ENCODE data around the gene TAS2R7. TPM values are rescaled to one million over a fixed set of nuclear protein-coding genes. Genes with fewer than 3 reads are reported as not detected.

Gene TAS2R7
- total and polyA plus RNA-seq, 11 donors, result not detected

GRCh38 chr12:10842862-10843261, 40.4 kb upstream of the TAS2R7 start:
- Histone ChIP-seq H3K4me3 (no peak overlapping the region), H3K27ac (no peak overlapping the region), H3K4me1 (no peaks in the 10 kb centered on the region), H3K27me3 (no peaks in the 10 kb centered on the region), H3K36me3 (peaks cover 0 to 49% (median 5%) of the 10 kb centered on the region in 9 donors), H3K9me3 (peaks cover 0 to 3% (median 0%) of the 10 kb centered on the region in 12 donors)
- ATAC-seq (no peak), DNase-seq (no peak)
- intact Hi-C loops (cut with DNase I), result no loop called here
- TF ChIP-seq CTCF (IDR thresholded peaks at IDR 0.05) (no peak), POLR2A (IDR thresholded peaks at IDR 0.05) (no peak)
- WGBS, 4 donors, result 92 to 99% (median 96%) methylated on average over 2 of the region's 2 CpGs

- no peak for ATAC-seq
- TF ChIP-seq CTCF (IDR thresholded peaks at IDR 0.05), result no peak
- no peak for TF ChIP-seq POLR2A (IDR thresholded peaks at IDR 0.05)
- Histone ChIP-seq H3K36me3 (peaks cover 0 to 16% (median 0%) of the 10 kb centered on the region in 9 donors), H3K27ac (no peak overlapping the region), H3K4me1 (no peaks in the 10 kb centered on the region), H3K27me3 (no peaks in the 10 kb centered on the region), H3K4me3 (no peak overlapping the region), H3K9me3 (peaks cover 0 to 15% (median 0%) of the 10 kb centered on the region in 12 donors)
- no peak for DNase-seq
- intact Hi-C loops (cut with DNase I), result no loop called here
- 83 to 91% (median 88%) methylated on average over 3 of the region's 3 CpGs for WGBS, 4 donors
These were observed 36.0 kb upstream of the TAS2R7 start for GRCh38 chr12:10838461-10838860.

GRCh38 chr12:10829994-10830393, 27.6 kb upstream of the TAS2R7 start:
- no peak for ATAC-seq
- Histone ChIP-seq H3K36me3 (no peaks in the 10 kb centered on the region), H3K27me3 (no peaks in the 10 kb centered on the region), H3K9me3 (no peaks in the 10 kb centered on the region), H3K4me1 (no peaks in the 10 kb centered on the region), H3K4me3 (no peak overlapping the region), H3K27ac (no peak overlapping the region)
- DNase-seq, result no peak
- intact Hi-C loops (cut with DNase I), result no loop called here
- TF ChIP-seq POLR2A (IDR thresholded peaks at IDR 0.05) (no peak), CTCF (IDR thresholded peaks at IDR 0.05) (no peak)
- WGBS, 4 donors, result 90 to 99% (median 97%) methylated on average over 1 of the region's 1 CpG

- H3K36me3 ChIP-seq, result no peaks in the 10 kb centered on the region
- no peak for ATAC-seq
- 88 to 95% (median 92%) methylated on average over 3 of the region's 3 CpGs for WGBS, 4 donors
- no peaks in the 10 kb centered on the region for H3K27me3 ChIP-seq
- H3K9me3 ChIP-seq, result no peaks in the 10 kb centered on the region
- no peak within 1 kb of the TSS for H3K4me3 ChIP-seq
- TF ChIP-seq POLR2A (IDR thresholded peaks at IDR 0.05), result no peak
- TF ChIP-seq CTCF (IDR thresholded peaks at IDR 0.05), result no peak
- H3K27ac ChIP-seq, result no peak within 1 kb of the TSS
- H3K4me1 ChIP-seq, result no peaks in the 10 kb centered on the region
- no peak for DNase-seq
- intact Hi-C loops (cut with DNase I), result no loop called here
These were observed 23.8 kb upstream of the TAS2R7 start, which contains the start of gene TAS2R10 for GRCh38 chr12:10826258-10826657. Gene TAS2R10 (minus strand): TSS chr12:10826358. CDS start chr12:10826269, 89 bp downstream.
